ENCODE measurements around the gene DNAJC4.

DNAJC4 gene, protein sequence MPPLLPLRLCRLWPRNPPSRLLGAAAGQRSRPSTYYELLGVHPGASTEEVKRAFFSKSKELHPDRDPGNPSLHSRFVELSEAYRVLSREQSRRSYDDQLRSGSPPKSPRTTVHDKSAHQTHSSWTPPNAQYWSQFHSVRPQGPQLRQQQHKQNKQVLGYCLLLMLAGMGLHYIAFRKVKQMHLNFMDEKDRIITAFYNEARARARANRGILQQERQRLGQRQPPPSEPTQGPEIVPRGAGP

GRCh38 chr11:64230171-64230984 is at the start of gene DNAJC4:
TSS of gene DNAJC4 (plus strand) at chr11:64230548. CDS start at chr11:64230855, 307 bp downstream.
- Mint-ChIP-seq H3K27ac (peak within 1 kb of the TSS; percentile 77 to 96), H3K27me3 (no peaks in the 10 kb centered on the region), H3K9me3 (no peaks in the 10 kb centered on the region), H3K4me1 (peaks cover 79% of the 10 kb centered on the region), H3K4me3 (peak within 1 kb of the TSS; percentile 89 to 96)
- ATAC-seq (peak; percentile 57), DNase-seq (peak; percentile 83 to 87)

GRCh38 chr11:64180891-64181290 is 49.5 kb upstream of the DNAJC4 start:
- H3K9me3 Mint-ChIP-seq = no peaks in the 10 kb centered on the region
- no peaks in the 10 kb centered on the region for H3K27me3 Mint-ChIP-seq
- peaks cover 69% of the 10 kb centered on the region for H3K4me1 Mint-ChIP-seq
- no peak overlapping the region for H3K4me3 Mint-ChIP-seq
- peak overlapping the region in 1 of 2 donors; percentile 21 for H3K27ac Mint-ChIP-seq
- no peak for ATAC-seq
- no peak for DNase-seq

DNA sequence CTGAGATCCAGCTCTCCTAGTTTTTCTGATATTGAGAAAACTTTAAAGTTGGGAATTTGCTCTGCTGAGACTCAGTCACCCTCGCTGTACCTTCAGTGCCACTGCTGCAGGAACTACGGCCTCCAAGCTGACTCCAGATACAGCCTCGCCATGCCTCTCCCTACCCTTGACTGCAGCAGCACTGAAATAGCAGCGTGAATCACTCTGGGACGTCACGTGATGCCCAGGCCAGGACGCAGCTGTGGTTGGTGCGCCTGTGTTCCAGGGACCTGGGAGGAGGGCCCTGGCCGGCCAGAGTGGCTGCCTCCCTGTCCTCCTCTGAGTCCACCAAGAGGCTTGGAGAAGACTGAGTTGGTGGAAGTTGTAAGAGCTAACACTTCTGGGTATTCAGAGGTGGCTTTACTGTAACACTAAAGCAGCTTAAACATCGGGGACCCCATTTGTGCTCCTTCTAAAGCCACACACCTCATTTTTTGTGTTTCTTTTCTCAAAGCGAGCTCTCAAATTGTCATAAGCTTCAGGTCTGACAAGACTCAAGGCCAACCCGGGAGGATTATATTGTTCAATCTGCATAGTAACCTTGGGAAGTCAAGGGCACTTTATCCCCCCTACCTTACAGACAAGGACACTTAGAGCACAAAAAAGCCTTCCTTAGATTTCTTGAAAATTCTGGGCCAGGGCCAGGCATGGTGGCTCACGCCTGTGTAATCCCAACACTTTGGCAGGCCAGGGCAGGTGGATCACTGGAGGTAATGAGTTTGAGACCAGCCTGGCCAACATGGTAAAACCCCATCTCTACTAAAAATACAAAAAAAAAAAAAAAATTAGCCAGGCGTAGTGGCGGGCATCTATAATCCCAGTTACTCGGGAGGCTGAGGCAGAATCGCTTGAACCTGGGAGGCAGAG is 48.6 kb upstream of the DNAJC4 start:
- Mint-ChIP-seq H3K27ac (peak overlapping the region in 1 of 2 donors; percentile 75), H3K4me3 (peak overlapping the region; percentile 44 to 65), H3K9me3 (no peaks in the 10 kb centered on the region), H3K4me1 (peaks cover 66% of the 10 kb centered on the region), H3K27me3 (no peaks in the 10 kb centered on the region)
- no peak for ATAC-seq
- peak in 1 of 2 donors; percentile 63 for DNase-seq

GRCh38 chr11:64183890-64184289 is 46.5 kb upstream of the DNAJC4 start:
- Mint-ChIP-seq H3K27me3 (no peaks in the 10 kb centered on the region), H3K4me1 (peaks cover 55% of the 10 kb centered on the region), H3K27ac (no peak overlapping the region), H3K4me3 (peak overlapping the region in 1 of 2 donors; percentile 56), H3K9me3 (no peaks in the 10 kb centered on the region)
- no peak for DNase-seq
- ATAC-seq = no peak

GRCh38 chr11:64185175-64185692 is 45.1 kb upstream of the DNAJC4 start:
- DNase-seq = no peak
- peaks cover 65% of the 10 kb centered on the region for H3K4me1 Mint-ChIP-seq
- no peak for ATAC-seq
- H3K27ac Mint-ChIP-seq = peak overlapping the region; percentile 100
- no peaks in the 10 kb centered on the region for H3K9me3 Mint-ChIP-seq
- H3K27me3 Mint-ChIP-seq = no peaks in the 10 kb centered on the region
- peak overlapping the region; percentile 98 to 100 for H3K4me3 Mint-ChIP-seq

GRCh38 chr11:64185693-64186491 is 44.5 kb upstream of the DNAJC4 start, which contains the start of gene STIP1:
TSS of gene STIP1 (plus strand) at chr11:64186171. CDS start at chr11:64186262, 91 bp downstream.
- H3K4me3 Mint-ChIP-seq = peak within 1 kb of the TSS; percentile 98 to 100

DNA sequence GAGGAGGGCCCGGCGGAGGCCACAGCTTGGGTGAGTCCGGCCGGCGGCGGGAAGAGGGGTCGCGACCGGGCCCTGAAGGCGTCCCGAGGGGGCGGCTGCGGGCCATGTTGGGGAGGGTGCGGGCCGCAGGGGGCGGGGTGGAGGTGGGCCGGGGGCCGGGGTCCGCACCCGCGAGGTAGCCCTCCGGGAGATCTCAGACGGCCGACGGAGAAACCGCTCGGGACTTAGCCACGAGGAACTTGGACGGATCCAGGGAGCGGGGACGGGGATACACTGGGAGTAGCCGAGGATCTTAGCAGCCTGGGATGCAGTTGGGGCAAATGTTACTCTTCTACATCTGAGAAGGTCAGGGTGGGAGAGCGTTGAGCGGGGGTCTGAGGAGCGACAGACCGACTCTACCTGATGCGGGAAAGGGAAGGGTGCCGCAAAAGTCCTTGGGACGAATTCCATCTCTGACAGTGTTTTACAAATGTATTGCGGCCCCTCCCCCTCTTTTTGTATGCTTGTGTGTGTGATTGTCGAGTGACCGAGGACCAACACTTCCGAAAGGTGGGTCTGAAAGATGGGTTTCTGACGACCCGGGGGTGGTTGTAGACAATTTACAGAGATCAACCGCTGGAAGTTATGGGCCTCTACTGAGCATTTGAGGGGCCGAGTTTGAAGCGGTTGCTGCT is 43.7 kb upstream of the DNAJC4 start:
- DNase-seq = peak; percentile 63 to 81
- Mint-ChIP-seq H3K9me3 (no peaks in the 10 kb centered on the region), H3K4me3 (no peak overlapping the region)

More at GRCh38 chr11:64185693-64186491, 44.5 kb upstream of the DNAJC4 start, which contains the start of gene STIP1:
- peak; percentile 99 to 100 for DNase-seq
- Mint-ChIP-seq H3K27ac (peak within 1 kb of the TSS; percentile 100), H3K4me1 (peaks cover 66% of the 10 kb centered on the region), H3K27me3 (no peaks in the 10 kb centered on the region), H3K9me3 (no peaks in the 10 kb centered on the region)
- ATAC-seq = peak; percentile 88

GRCh38 chr11:64192434-64192833 is 37.9 kb upstream of the DNAJC4 start:
- ATAC-seq (no peak), DNase-seq (no peak)
- Mint-ChIP-seq H3K9me3 (no peaks in the 10 kb centered on the region), H3K27me3 (no peaks in the 10 kb centered on the region), H3K4me1 (peaks cover 56% of the 10 kb centered on the region), H3K27ac (no peak overlapping the region), H3K4me3 (no peak overlapping the region)

More for the DNA sequence above, 43.7 kb upstream of the DNAJC4 start:
- H3K27ac Mint-ChIP-seq = peak overlapping the region in 1 of 2 donors; percentile 100
- ATAC-seq = no peak
- H3K27me3 Mint-ChIP-seq = no peaks in the 10 kb centered on the region
- peaks cover 63% of the 10 kb centered on the region for H3K4me1 Mint-ChIP-seq

DNA sequence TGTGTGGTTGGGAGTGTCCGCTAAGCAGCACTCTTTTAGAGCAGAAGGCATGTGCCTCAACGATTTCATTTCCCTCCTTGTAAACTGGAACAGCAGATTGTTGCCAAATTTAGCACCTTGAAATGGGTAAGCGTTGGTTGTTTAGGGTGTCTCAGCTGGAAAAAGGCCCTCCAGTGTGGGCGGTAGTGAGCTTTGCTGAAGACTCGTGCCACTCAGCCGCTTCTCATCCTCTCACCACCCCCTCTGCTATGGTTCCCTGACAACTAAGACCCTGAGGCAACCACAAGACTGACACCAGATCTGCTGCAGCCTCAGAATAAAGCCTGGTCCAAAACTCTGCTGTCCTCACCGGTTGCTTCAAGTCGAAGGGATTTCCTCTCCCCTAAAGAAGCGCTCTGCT is 33.7 kb upstream of the DNAJC4 start:
- no peaks in the 10 kb centered on the region for H3K9me3 Mint-ChIP-seq
- H3K4me3 Mint-ChIP-seq = no peak overlapping the region
- peaks cover 35% of the 10 kb centered on the region for H3K4me1 Mint-ChIP-seq
- H3K27ac Mint-ChIP-seq = peak overlapping the region in 1 of 2 donors; percentile 27
- no peaks in the 10 kb centered on the region for H3K27me3 Mint-ChIP-seq
- DNase-seq (no peak), ATAC-seq (no peak)

DNA sequence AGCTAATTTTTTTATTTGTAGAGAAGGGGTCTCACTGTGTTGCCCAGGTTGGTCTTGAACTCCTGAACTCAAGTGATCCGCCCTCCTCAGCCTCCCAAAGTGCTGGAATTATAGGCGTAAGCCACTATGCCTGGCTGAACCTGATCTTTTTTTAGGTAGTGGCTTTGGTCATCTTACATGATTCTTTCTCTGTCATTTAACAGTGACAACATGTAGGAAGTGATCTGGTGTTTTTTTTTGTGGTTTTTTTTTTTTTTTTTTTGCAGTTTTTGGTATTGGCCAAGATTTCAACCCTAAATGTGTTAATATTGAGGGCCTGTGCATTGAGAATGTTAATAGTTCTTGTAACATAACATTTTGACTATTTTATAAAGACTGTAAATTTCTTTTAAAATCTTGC is 31.8 kb upstream of the DNAJC4 start:
- H3K27ac Mint-ChIP-seq = no peak overlapping the region
- ATAC-seq = no peak

DNA sequence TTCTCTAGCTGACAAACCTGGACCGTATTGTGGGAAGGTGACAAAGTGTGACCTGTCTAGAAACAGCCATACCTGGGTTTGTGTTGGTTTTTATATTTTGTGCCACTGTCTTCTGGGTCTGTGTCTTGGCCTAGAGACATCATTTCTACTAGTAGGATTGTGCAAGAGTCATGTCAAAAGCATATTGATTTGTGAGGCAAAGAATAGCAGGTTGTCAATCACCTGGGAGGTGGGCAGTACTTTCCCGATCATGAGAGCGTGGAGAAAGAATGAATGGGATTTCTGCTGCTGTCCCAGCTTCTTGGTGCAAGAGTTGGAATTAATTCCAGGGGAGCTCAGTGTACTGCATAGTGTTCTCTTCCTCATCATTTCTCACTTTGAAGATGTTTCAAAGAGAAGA is 28.8 kb upstream of the DNAJC4 start:
- H3K4me3 Mint-ChIP-seq = no peak overlapping the region
- ATAC-seq (no peak), DNase-seq (no peak)
- H3K4me1 Mint-ChIP-seq = peaks cover 55% of the 10 kb centered on the region
- H3K27me3 Mint-ChIP-seq = no peaks in the 10 kb centered on the region
- no peaks in the 10 kb centered on the region for H3K9me3 Mint-ChIP-seq
- no peak overlapping the region for H3K27ac Mint-ChIP-seq

More for the DNA sequence above, 31.8 kb upstream of the DNAJC4 start:
- H3K4me3 Mint-ChIP-seq = no peak overlapping the region
- no peaks in the 10 kb centered on the region for H3K27me3 Mint-ChIP-seq
- no peak for DNase-seq
- no peaks in the 10 kb centered on the region for H3K9me3 Mint-ChIP-seq
- H3K4me1 Mint-ChIP-seq = peaks cover 34% of the 10 kb centered on the region

GRCh38 chr11:64202992-64203391 is 27.4 kb upstream of the DNAJC4 start:
- peak overlapping the region; percentile 19 to 48 for H3K27ac Mint-ChIP-seq
- DNase-seq = no peak

DNA sequence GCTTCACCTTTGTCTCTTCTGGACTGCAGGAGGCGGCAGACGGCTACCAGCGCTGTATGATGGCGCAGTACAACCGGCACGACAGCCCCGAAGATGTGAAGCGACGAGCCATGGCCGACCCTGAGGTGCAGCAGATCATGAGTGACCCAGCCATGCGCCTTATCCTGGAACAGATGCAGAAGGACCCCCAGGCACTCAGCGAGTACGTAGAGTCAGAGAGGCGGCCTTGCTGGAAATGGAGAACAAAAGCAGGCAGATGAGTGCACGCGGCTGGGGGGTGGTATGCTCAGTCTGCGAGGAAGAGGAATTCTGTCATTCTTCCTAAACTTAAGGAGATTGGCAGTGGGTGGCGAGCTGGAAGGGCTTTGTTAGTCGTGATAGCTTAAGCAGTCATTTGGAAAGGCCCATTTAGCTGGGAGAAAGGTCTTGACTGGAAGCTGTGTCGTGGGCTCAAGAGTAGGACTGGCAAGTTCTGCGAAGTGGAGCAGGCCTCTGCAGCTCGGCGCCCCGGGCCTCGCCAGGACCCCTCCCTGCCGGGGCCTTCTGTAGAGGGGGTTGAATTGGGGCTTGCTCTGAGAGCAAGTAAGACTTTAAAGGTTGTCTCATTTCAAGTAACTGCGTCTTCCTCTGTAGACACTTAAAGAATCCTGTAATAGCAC is 26.8 kb upstream of the DNAJC4 start:
- H3K4me1 Mint-ChIP-seq = peaks cover 59% of the 10 kb centered on the region
- H3K4me3 Mint-ChIP-seq = no peak overlapping the region
- DNase-seq (no peak), ATAC-seq (no peak)
- H3K27me3 Mint-ChIP-seq = no peaks in the 10 kb centered on the region
- H3K27ac Mint-ChIP-seq = peak overlapping the region; percentile 19 to 85
- no peaks in the 10 kb centered on the region for H3K9me3 Mint-ChIP-seq

More at GRCh38 chr11:64202992-64203391, 27.4 kb upstream of the DNAJC4 start:
- Mint-ChIP-seq H3K27me3 (no peaks in the 10 kb centered on the region), H3K4me1 (peaks cover 53% of the 10 kb centered on the region), H3K4me3 (no peak overlapping the region), H3K9me3 (no peaks in the 10 kb centered on the region)
- no peak for ATAC-seq

Measured in stimulated activated naive CD8-positive, alpha-beta T cell treated with anti-CD3 and anti-CD28 coated beads, Interleukin-15, amount 100 ng/mL, for 72 hours (primary cell).